Common myeloid progenitor, CD34-positive (primary cell): ENCODE measurements around the gene CAMKK1.
A peak's percentile ranks its signal among the peaks of the same experiment; 100 is the strongest.

Experiments used
- CTCF ChIA-PET: fragments of 350-600 bp; sonication (Branson Sonifier 250); formaldehyde crosslinking; loops from one replicate; lab custom pipeline; 2021; ENCODE audit warnings: antibody characterized with exemption; lab: Charles Lee
- POLR2A ChIA-PET: fragments of 350-600 bp; sonication (Branson Sonifier 250); formaldehyde crosslinking; loops from one replicate; lab custom pipeline; 2021; ENCODE audit warnings: antibody characterized with exemption; lab: Charles Lee
- DNase-seq, 3 donors: peaks; one replicate each; pipeline versions ENCODE4 v3.0.0 to v3.0.0-alpha.2; 2013
- H3K27ac ChIP-seq, 2 experiments: 1 replicate in 1 of 2; 2 replicates in 1 of 2; pipeline ENCODE4 v1.7.0; 2013; ENCODE audit warnings: inconsistent platforms in 2 of 2, low read length in 2 of 2, mild to moderate bottlenecking in 2 of 2, low read depth in 1 of 2, moderate library complexity in 1 of 2; ENCODE audit not compliant: severe bottlenecking in 2 of 2, insufficient read depth in 1 of 2, poor library complexity in 1 of 2
- H3K27me3 ChIP-seq, 5 experiments: replicated peaks in 2 of 5; 1 replicate in 3 of 5; 2 replicates in 2 of 5; pipeline versions ENCODE4 v1.6.1 to v1.7.0; 2013; ENCODE audit warnings: low read length in 4 of 5, mild to moderate bottlenecking in 2 of 5, moderate library complexity in 2 of 5, inconsistent platforms in 1 of 5; ENCODE audit not compliant: insufficient read depth in 5 of 5, control insufficient read depth in 4 of 5
- H3K36me3 ChIP-seq, 4 experiments: 1 replicate in 2 of 4; 2 replicates in 2 of 4; pipeline versions ENCODE4 v1.6.1 to v1.7.0; 2013; ENCODE audit warnings: low read length in 3 of 4, control low read depth in 1 of 4, mild to moderate bottlenecking in 1 of 4; ENCODE audit not compliant: control insufficient read depth in 4 of 4, insufficient read depth in 4 of 4
- H3K4me1 ChIP-seq, 4 experiments: 1 replicate in 3 of 4; 2 replicates in 1 of 4; pipeline versions ENCODE4 v1.6.1 to v1.7.1; 2013; ENCODE audit warnings: low read length in 3 of 4, mild to moderate bottlenecking in 3 of 4, control low read depth in 1 of 4, inconsistent platforms in 1 of 4, moderate library complexity in 1 of 4; ENCODE audit not compliant: control insufficient read depth in 4 of 4, insufficient read depth in 4 of 4; ENCODE audit errors: control extremely low read depth in 1 of 4
- H3K4me3 ChIP-seq, 7 experiments: 1 replicate in 4 of 7; 2 replicates in 3 of 7; pipeline versions ENCODE4 v1.5.1 to v1.7.0; 2013; ENCODE audit warnings: mild to moderate bottlenecking in 7 of 7, low read length in 6 of 7, moderate library complexity in 6 of 7, inconsistent platforms in 2 of 7, low read depth in 2 of 7, control low read depth in 1 of 7; ENCODE audit not compliant: insufficient read depth in 4 of 7, control insufficient read depth in 1 of 7; ENCODE audit errors: extremely low read depth in 1 of 7
- H3K9me3 ChIP-seq, 5 experiments: 1 replicate in 4 of 5; 2 replicates in 1 of 5; pipeline versions ENCODE4 v1.6.1 to v1.7.1; 2013; ENCODE audit warnings: low read length in 4 of 5, mild to moderate bottlenecking in 2 of 5, inconsistent platforms in 1 of 5, low read depth in 1 of 5, moderate library complexity in 1 of 5; ENCODE audit not compliant: control insufficient read depth in 4 of 5, insufficient read depth in 2 of 5; ENCODE audit errors: control extremely low read depth in 1 of 5
- WGBS: methylation state at CpG from one replicate; pipeline ENCODE4 v1.1.5; 2013; ENCODE audit not compliant: insufficient coverage; 5-methylcytosine and 5-hydroxymethylcytosine counted together

Gene CAMKK1

DNA sequence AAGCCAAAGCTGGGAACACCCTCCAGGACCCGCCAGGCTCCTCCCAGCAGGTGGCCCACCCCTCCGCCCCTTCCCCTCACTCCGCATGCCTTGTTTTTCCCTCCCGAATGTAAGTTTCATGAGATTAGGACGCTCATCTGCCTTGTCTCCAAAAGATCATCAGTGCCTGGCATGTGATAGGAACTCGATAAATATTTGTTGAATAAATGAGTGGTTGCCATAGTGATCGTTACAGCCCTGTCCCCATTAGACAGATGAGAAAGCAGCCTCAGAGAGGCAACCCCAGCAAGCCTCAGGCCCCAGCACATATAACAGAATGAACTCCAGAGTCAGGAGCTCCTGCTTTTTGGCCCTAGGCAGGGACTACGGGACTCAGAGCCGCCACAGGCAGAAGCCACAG is 5.0 kb downstream of the CAMKK1 start:
- CTCF ChIA-PET: no interaction called here
- Histone ChIP-seq H3K4me1 (peaks cover 0 to 27% (median 27%) of the 10 kb centered on the region in 4 experiments), H3K36me3 (peaks cover 0 to 5% (median 2%) of the 10 kb centered on the region in 4 experiments), H3K27me3 (no peaks in the 10 kb centered on the region), H3K9me3 (no peaks in the 10 kb centered on the region), H3K4me3 (no peak overlapping the region), H3K27ac (no peak overlapping the region)
- POLR2A ChIA-PET: no interaction called here
- DNase-seq: no peak
- WGBS: 93% methylated on average over 4 of the region's 9 CpGs

DNA sequence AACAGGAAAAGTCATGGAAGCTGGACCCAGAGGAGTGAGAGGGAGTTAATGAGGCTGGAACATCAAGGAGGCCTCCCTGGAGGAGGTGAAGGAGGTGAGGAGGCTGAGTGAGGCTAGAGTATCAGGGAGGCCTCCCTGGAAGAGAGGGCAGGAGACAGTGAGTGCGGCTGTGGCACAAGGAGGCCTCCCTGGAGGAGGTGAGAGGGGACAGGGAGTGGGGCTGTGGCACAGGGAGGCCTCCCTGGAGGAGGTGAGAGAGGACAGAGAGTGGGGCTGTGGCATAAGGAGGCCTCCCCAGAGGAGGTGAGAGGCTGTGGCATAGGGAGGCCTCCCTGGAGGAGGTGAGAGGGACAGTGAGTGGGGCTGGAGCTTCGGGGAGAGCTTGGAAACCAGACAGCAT is 5.5 kb downstream of the CAMKK1 start:
- WGBS: 90% methylated on average over 2 of the region's 2 CpGs
- Histone ChIP-seq H3K36me3 (peaks cover 0 to 5% (median 2%) of the 10 kb centered on the region in 4 experiments), H3K4me3 (no peak overlapping the region), H3K9me3 (no peaks in the 10 kb centered on the region), H3K4me1 (peaks cover 0 to 24% (median 23%) of the 10 kb centered on the region in 4 experiments), H3K27ac (no peak overlapping the region), H3K27me3 (no peaks in the 10 kb centered on the region)
- CTCF ChIA-PET: interaction anchor here (0.6 kb wide), 1 partner anchor 1560 kb away, joined by 3 read pairs; no protein-coding TSS in a partner anchor
- DNase-seq: no peak
- POLR2A ChIA-PET: no interaction called here

DNA sequence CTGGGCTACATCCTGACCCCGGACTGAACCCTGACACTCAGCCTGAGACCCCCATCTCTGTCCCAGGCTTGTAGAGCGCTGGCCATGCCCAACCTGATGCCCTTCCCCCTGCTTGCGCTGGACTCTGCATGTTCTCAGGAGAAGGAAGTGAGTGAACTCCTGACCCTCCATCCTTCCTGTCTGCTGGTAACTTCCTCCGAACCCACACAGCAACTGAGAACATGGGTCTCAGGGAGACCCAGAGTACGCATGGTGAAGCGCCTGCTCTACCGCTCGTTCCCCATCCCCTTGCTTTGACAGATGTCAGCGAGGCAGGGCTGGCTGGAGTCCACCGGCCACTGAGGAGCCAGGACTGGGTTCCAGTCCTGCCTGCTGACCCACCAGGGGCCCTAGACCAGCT is 6.1 kb downstream of the CAMKK1 start:
- no peaks in the 10 kb centered on the region for H3K9me3 ChIP-seq
- no peak overlapping the region for H3K27ac ChIP-seq

DNA sequence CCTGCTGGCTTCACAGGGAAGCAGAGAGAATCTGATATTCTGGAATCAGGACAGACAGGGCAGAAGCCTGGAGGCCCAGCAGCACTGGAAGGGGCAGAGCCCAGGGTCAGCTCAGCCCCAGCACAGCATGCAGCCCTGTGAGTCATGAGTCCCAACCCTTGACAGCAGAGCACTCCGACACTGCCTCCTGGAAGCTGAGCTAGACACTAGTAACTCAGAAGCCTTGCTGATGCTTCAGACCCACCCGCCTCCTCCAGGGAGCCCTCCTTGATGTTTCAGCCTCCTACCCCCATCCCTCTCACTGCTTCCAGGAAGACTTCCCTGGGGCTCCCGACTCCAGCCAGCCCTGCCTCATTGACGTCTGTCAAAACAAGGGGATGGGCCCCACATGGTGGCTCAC is 6.9 kb downstream of the CAMKK1 start:
- no peaks in the 10 kb centered on the region for H3K27me3 ChIP-seq
- no peaks in the 10 kb centered on the region for H3K9me3 ChIP-seq
- WGBS: 88% methylated on average over 3 of the region's 4 CpGs
- no peak overlapping the region for H3K27ac ChIP-seq
- peaks cover 0 to 13% (median 12%) of the 10 kb centered on the region in 4 experiments for H3K4me1 ChIP-seq
- ChIA-PET POLR2A (no interaction called here), CTCF (interaction anchor here (1.5 kb wide), 1 partner anchor 28 kb away, joined by 3 read pairs; no protein-coding TSS in a partner anchor)
- H3K4me3 ChIP-seq: no peak overlapping the region
- DNase-seq: no peak
- H3K36me3 ChIP-seq: peaks cover 0 to 8% (median 3%) of the 10 kb centered on the region in 4 experiments

More for the DNA sequence above, 6.1 kb downstream of the CAMKK1 start:
- DNase-seq: no peak
- CTCF ChIA-PET: interaction anchor here (0.6 kb wide), 2 partner anchors 195 to 1560 kb away, joined by 3 read pairs; no protein-coding TSS in a partner anchor
- POLR2A ChIA-PET: no interaction called here
- Histone ChIP-seq H3K36me3 (peaks cover 0 to 8% (median 3%) of the 10 kb centered on the region in 4 experiments), H3K4me3 (peak overlapping the region in 2 of 7 experiments; percentile 5 to 34), H3K27me3 (no peaks in the 10 kb centered on the region), H3K4me1 (peaks cover 0 to 18% (median 17%) of the 10 kb centered on the region in 4 experiments)
- WGBS: 19% methylated on average over 10 of the region's 10 CpGs

DNA sequence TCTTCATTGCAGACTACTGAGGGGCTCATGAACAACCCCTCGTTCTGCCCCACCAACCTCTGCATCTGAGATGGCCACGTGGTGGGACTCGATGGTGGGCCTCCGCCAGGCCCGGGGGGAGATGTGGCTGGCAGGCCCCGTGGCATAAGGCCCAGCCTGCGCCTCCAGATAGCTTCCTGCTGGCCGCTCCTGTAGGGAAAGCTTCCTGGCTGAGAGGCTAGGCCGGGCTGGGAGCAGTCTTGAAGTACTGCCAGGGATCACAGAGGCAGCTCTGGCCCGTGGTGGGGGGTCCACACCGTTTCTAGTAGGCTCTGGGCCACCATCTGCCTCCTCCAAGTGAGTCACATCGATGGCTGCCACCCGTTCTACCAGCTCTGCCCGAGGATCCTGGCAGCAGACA is 7.6 kb downstream of the CAMKK1 start:
- DNase-seq: no peak
- ChIA-PET POLR2A (no interaction called here), CTCF (interaction anchor here (0.9 to 1.6 kb wide), 4 partner anchors 20 to 42 kb away, joined by 3 to 6 read pairs (median 4); no protein-coding TSS in a partner anchor)
- Histone ChIP-seq H3K27ac (no peak overlapping the region), H3K4me3 (no peak overlapping the region), H3K36me3 (peaks cover 0 to 8% (median 3%) of the 10 kb centered on the region in 4 experiments), H3K4me1 (peaks cover 0 to 13% (median 12%) of the 10 kb centered on the region in 4 experiments), H3K9me3 (no peaks in the 10 kb centered on the region), H3K27me3 (no peaks in the 10 kb centered on the region)
- 95% methylated on average over 14 of the region's 14 CpGs for WGBS

DNA sequence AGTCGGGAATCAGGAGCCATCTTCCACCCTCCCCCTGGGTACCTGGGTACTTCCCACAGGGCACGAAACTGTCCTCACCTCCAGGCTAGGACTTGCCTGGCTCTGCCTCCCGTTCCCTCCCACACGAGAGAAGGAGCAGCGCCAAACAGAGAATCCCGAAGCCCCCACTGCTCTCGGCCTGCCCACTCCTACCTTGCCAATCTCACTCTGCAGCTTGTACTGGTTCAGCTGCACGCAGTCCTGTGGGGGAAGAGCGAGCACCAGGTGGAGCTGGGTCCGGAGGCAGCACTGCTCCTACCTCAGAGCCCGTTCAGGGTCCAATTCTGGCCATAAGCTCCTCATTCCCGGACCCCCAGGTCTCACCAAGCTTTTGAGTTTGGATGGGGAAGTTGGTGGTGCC is 8.7 kb downstream of the CAMKK1 start:
- H3K4me1 ChIP-seq: peaks cover 0 to 13% (median 12%) of the 10 kb centered on the region in 4 experiments
- DNase-seq: no peak
- WGBS: 93% methylated on average over 12 of the region's 12 CpGs
- H3K9me3 ChIP-seq: no peaks in the 10 kb centered on the region
- ChIA-PET POLR2A (no interaction called here), CTCF (interaction anchor here (0.5 to 1.6 kb wide), 6 partner anchors 11 to 128 kb away, joined by 3 to 6 read pairs (median 4); partner anchors contain the start of gene P2RX1)
- no peak overlapping the region for H3K4me3 ChIP-seq
- peaks cover 0 to 8% (median 3%) of the 10 kb centered on the region in 4 experiments for H3K36me3 ChIP-seq
- H3K27ac ChIP-seq: no peak overlapping the region
- H3K27me3 ChIP-seq: no peaks in the 10 kb centered on the region

DNA sequence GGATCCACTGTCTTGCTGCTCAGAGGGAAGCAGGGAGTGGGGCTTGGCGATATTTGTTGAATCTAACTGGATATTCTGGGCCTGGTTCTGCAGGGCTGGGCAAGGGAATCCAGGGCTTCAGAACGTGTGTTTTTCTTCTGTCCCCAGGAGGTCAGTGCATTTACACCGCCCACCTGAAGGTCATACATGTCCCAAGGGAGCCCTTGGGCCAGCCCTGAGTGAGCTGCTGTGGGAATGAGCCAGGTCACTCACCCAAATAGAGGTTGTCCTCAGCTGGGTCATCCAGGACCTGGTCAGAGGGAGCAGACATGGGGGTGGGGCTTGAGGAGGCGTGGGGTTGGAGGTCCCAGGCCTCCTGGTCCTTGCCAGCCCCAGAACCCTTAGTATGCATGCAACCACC is 10.6 kb downstream of the CAMKK1 start:
- Histone ChIP-seq H3K9me3 (no peaks in the 10 kb centered on the region), H3K36me3 (peaks cover 0 to 8% (median 3%) of the 10 kb centered on the region in 4 experiments), H3K4me3 (no peak overlapping the region), H3K27ac (no peak overlapping the region), H3K4me1 (peaks cover 0 to 10% (median 9%) of the 10 kb centered on the region in 4 experiments), H3K27me3 (no peaks in the 10 kb centered on the region)
- ChIA-PET CTCF (no interaction called here), POLR2A (no interaction called here)
- no peak for DNase-seq
- 97% methylated on average over 3 of the region's 4 CpGs for WGBS
